ENCODE results near the gene AHNAK2.
A peak's percentile ranks its signal among the peaks of the same experiment; 100 is the strongest.
"Not testable (repeated sequence)": the region's sequence is repeated elsewhere in the genome, so short reads cannot be mapped to it uniquely, and the experiment has no call there.

The AHNAK2 gene

GRCh38 chr14:104898870-104899510 lies 79.2 kb downstream of the AHNAK2 start:
- DNase-seq (ENCODE audit: low spot score), result no peak

- DNase-seq (ENCODE audit: low spot score), result no peak
These were observed 80.0 kb downstream of the AHNAK2 start for GRCh38 chr14:104898195-104898558.

GRCh38 chr14:104897330-104898194 lies 80.6 kb downstream of the AHNAK2 start:
- DNase-seq (ENCODE audit: low spot score), result peak; percentile 8

GRCh38 chr14:104895786-104896661 lies 82.2 kb downstream of the AHNAK2 start:
- peak; percentile 15 for DNase-seq (ENCODE audit: low spot score)

- peak; percentile 17 for DNase-seq (ENCODE audit: low spot score)
These were observed 82.9 kb downstream of the AHNAK2 start for GRCh38 chr14:104895207-104895785.

GRCh38 chr14:104894331-104895206 lies 83.6 kb downstream of the AHNAK2 start:
- DNase-seq (ENCODE audit: low spot score), result peak; percentile 4

- peak; percentile 4 for DNase-seq (ENCODE audit: low spot score)
These were observed 84.6 kb downstream of the AHNAK2 start for GRCh38 chr14:104893435-104894207.

GRCh38 chr14:104892531-104893434 lies 85.4 kb downstream of the AHNAK2 start:
- peak; percentile 20 for DNase-seq (ENCODE audit: low spot score)

- DNase-seq (ENCODE audit: low spot score), result peak; percentile 4
These were observed 86.3 kb downstream of the AHNAK2 start for GRCh38 chr14:104891664-104892530.

- no peak for DNase-seq (ENCODE audit: low spot score)
These were observed 87.0 kb downstream of the AHNAK2 start for GRCh38 chr14:104891121-104891551.

GRCh38 chr14:104890292-104890691 lies 87.9 kb downstream of the AHNAK2 start:
- DNase-seq (ENCODE audit: low spot score), result not testable (repeated sequence)

- DNase-seq (ENCODE audit: low spot score), result peak; percentile 8
These were observed 88.8 kb downstream of the AHNAK2 start for GRCh38 chr14:104889375-104889757.

GRCh38 chr14:104888489-104889374 lies 89.4 kb downstream of the AHNAK2 start:
- peak; percentile 4 for DNase-seq (ENCODE audit: low spot score)

- peak; percentile 8 for DNase-seq (ENCODE audit: low spot score)
These were observed 90.3 kb downstream of the AHNAK2 start for GRCh38 chr14:104887623-104888488.

All from iPS-NIHi11 (cell line).